M059J (cell line): ENCODE results near the gene GPNMB. TPM values are rescaled to one million over a fixed set of nuclear protein-coding genes. Genes with fewer than 3 reads are reported as not detected.
A peak's percentile ranks its signal among the peaks of the same experiment; 100 is the strongest.

Experiments
- DNase-seq: peaks from one replicate; pipeline ENCODE4 v3.0.0-alpha.2; 2012; ENCODE audit warnings: low read depth
- total RNA-seq: library from RNA; depleted of rRNA; stranded (reverse); fragments of >200 nt; shearing (Covaris generic); gene quantifications from 2 replicates; pipeline ENCODE4 v1.2.3, GENCODE V29; 2014

GPNMB gene
- total RNA-seq, 1 experiment from 2014 or later = 11.0 TPM

DNA sequence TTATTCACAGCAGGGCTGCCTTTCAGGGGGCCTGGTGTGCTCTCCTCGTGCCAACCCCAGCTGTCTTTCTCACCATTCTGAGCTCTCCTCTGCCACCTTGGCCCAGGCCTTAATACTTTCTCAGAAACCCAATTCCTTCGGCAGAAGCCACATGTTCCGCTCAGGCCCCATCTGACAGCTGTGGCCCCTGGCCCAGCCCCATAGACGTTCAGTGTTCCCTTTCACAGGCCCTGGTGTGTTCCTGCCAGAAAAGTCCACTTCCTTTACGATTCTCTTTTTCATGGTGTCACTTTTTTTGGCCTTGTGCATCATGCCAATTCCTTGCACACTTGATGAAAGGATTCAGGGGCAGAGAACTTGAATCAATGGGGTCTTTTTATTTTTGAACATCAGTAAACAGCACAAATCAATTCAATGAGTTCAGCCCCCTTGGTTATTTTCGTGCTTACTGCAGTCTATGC, 15.9 kb upstream of the GPNMB start:
- no peak for DNase-seq

DNA sequence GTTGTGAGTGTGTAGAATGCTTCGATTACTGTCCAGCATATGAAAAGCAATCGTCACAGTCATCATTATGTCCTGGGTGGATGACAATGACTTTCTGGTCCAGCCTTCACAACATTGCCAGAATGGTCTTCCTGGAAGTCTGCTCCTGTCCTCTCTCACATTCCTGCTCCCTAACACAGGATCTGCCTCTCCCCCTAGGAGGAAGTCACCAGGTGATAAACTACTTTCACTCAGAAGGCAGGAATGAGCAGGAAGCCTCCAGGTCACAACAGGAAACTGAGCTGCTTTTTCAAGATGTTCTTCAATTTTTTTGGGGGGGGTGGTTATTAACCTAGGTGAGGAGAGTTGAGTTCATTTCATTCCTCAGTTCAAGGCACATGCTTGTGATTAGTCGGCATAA, 13.6 kb upstream of the GPNMB start:
- DNase-seq = no peak

DNA sequence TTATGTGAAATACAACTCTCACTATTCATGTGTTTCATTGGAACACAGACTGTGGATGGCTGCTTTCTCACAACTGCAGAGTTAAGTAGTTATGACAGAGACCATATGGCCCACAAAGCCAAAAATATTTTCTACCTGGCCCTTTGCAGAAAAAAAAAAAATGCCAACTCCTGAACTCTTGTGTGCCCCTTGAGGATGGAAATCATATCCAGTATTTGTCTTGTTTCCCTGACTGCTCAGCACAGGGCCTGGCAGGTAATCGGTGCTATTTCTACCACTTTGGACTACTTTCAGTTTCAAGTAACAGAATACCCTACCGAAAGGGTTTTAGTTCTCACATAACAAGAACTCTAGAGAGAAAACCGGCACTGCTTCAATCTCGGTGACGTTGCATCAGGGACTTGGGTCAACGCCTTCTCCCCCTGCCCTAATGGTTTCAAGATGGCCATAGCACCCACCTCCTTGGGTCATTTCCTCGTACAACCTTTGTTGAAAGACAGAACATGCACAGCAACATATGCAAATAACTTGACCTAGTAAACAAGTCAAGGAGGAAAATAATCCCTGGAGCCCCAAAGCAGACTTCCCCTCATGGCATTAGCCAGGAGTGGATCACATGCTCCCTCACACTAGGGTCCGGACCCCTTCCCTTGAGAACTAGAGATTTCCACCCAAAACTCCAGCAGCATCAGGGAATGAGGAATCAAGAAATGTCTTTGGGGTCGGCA, 11.8 kb upstream of the GPNMB start:
- DNase-seq = peak; percentile 13

DNA sequence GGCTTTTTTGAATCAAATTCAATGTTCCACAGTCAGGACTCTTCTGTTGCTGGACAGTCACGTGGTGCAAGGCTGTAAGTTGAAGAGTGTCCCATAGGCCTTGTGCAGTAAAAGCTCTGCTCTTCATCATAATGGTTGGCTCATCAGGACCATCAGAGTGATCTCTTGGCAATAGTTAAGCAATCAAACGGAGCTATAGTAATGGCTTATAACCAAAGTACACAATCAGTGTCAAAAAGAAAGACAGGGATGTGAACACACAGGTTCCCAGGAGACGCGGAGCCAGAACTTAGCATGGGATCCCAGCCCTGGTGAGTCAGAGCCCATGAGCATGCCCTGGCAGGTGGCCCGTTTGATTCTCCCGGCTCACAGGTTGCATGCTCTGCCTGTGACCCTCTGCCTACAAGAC, 10.8 kb upstream of the GPNMB start:
- DNase-seq = peak; percentile 79

DNA sequence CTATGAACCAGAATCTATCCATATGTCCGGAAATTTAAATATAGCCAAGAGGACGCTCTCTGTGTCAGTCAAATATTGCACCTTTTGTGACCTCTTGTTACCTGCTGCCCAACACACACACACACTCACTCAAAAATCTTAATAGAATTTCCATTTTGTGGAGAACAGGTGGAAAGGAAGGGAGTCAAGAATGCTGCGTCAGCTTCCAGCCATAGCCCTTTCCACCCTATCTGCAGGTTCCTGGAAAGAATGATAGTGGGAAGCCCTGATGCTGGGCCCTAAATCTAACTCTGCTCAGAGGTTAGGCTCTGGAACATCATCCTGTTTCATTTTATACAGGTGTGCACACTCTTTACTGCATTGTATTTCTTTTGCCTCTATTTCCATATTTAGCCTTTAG, 9.6 kb upstream of the GPNMB start:
- DNase-seq = no peak

DNA sequence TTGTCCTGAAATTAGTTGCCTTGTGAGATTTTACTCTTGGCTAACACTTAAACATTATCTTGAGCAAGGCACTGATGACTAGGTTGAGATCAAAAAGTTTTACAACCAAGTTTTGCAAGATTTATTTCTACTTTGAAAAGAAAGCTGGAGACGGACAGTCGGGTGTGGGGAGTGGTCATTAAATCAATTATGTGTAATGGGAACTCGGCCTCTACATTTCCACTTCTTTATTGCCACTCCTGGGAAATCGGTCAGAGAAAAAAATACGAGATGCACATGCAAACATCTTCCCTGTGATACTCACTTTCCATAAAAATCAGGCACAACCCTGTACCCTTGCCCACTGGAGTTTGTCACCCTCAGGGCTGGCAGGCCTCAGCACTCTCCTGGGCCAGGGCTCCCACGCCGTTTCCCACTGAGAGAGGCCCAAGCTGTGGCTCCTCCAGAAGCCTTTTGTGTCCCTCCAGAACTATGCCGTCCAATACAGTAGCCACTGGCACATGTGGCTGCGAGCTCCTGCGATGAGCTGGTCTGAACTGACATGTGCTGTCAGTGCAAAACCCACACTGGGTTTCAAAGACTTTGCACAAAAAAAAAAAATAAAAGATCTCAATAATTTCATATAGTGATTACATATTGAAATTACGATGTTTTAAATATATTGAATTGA, 7.5 kb upstream of the GPNMB start:
- DNase-seq = no peak

DNA sequence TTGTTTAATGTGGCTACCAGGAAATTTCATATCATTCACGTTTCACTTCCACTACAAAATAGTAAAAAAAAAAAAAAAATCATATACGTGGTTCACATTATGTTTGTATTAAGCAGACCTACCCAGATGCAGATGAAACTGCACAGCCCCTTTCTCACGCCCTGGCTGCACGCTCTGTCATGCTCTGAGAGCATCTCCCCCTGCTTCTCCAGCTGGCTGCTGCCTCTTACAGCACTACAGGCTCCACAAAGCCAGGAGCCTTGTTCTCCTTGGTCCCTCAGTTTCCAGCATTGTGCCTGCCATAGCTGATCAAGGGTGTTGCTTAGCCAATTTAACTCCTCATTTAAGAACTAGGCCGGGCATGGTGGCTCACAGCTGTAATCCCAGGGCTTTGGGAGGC, 6.9 kb upstream of the GPNMB start:
- DNase-seq = no peak

DNA sequence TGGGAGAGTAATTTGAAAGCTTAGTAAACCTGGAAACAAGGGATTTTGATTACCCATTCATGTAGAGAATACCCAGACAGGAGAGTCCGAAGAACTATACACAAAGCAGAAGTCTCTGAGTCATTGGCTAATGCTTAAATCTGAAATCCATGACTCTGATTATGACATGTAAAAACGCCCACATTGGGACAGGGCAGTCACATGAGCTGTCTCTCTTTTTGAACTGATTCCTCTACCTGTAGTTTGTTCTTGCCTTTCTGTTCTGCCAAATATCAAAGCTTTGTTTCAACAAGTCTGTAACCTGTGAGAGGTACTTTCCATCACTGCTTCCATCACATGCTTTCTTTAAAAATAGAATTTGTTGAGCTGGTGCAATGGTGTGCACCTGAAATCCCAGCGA, 4.3 kb upstream of the GPNMB start:
- no peak for DNase-seq

DNA sequence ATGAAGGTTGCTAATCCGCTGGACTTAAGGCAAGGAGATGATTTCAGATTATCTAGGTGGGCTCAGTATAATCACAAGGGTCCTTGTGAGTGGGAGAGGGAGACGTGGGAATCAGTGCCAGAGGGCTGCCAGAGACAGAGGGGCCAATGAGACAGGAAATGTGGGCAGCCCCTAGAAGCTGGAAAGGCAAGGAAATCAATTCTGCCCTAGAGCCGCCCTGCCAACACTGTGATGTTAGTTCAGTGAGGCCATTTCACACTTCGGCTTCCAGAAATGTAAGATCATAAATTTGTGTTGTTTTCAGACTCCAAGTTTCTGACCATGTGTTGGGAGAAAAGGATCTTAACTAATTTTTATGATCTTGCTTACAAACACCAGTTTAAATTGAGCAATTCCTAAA, 3.6 kb upstream of the GPNMB start:
- no peak for DNase-seq

DNA sequence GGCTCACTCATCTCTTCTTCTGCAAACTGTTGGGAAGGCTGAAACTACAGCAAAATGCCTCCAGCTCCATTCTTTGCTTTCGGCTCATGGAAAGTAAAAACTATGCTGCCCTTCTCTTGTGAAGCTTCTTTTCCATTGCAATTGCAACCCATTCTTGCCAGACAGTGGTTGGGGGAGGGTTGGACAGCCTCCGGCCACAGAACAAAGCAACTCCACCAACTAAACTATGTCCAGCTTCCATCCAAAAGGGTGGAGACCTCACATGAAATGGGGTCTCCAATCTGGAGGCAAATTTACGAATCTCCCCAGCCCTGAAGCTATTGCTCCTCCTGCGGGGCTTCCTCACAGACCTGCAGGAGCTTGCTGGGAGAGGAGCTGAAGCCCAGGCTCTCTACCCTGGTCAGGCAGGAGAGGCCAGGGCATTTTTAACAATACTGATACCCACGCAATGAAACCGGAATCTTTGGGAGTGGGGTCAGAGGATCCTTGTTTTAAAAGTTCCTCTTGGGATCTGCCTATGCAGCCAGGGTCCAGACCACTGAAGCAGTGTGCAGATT, 549 bp downstream of the GPNMB start:
- no peak for DNase-seq

DNA sequence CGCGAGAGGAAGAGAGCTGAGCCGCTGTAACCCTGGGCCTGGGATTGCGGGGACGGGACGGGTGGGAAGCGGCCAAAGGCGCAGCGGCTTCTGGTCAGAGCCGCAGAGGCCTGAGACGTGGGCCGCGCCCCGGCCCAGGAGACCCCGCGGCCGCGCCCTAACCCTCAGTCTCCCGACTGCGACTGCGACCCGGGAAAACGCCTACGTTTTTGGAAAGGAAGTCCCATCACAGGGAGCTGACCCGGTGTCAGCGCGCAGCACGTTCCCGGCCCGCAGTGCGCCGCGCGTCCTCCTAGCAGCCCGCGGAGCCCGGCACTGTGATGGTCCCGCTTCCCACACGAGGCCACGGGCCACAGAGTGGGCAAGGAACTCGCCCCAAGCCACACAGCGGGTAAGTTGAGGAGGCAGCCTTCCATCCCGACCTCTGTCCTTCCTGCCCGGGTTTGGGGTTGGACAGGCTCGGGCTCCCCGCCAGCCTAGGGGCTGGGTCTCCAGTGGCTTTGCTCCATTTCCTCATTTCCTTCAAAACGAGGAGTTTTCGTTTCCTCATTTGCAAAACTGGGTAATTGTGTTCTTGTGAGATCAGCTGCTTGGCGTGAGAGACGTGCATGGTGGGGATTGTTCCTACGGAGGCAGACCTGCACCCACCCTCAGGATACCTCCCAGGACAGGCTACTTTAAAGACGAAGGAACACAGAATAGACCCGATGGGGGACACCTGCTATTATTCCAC, 1.2 kb downstream of the GPNMB start:
- DNase-seq = no peak

DNA sequence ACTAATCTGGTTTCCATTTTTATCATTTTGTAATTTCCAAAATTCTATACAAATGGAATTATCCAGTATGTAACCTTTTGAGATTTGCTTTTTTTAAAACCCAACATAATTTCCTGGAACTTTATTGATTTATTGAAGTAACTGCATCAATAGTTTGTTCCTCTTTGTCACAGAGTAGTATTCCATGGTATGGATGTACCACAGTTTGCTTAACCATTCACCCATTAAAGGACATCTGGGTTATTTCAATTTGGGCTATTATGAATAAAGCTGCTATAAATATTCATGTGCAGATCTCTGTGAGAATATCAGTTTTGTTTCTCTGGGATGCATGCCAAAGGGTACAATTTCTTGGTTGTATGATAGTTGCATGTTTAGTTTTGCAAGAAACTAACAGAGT, 2.9 kb downstream of the GPNMB start:
- DNase-seq = no peak

DNA sequence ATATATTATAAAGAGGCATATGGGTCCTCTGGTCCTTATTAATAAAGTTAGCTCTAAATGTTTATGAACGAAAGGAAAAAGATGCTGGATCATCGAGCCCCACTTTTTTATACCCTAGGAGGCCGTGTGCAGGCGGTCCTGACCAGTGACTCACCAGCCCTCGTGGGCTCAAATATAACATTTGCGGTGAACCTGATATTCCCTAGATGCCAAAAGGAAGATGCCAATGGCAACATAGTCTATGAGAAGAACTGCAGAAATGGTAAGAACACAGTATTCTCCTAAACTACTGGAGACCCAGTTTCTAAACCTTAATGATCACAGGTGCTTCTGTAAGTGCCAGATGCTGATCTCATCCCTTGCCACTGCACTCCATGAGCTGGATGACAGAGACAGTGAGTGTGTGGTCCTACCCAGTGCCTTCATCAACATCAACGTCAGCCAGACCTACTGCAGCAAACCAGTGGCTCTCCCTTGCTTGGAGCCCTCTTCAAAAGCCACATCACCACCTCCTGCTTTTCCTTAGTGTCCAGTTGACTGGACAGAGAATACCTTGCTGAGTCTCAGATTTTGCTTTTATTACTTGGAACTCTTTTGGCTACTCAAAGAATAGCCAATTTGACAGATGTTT, 7.6 kb downstream of the GPNMB start:
- peak; percentile 67 for DNase-seq

DNA sequence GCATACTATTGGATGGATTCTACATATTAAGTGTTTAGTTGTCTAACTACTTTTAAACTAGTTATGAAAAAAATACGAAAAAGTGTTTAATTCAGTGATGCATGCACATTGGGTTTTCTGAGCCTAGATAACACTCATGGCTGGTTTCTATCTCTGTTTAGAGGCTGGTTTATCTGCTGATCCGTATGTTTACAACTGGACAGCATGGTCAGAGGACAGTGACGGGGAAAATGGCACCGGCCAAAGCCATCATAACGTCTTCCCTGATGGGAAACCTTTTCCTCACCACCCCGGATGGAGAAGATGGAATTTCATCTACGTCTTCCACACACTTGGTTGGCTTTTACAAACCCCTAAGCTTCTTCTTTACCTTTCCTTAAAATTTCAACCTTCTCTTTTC, 10.2 kb downstream of the GPNMB start:
- no peak for DNase-seq

DNA sequence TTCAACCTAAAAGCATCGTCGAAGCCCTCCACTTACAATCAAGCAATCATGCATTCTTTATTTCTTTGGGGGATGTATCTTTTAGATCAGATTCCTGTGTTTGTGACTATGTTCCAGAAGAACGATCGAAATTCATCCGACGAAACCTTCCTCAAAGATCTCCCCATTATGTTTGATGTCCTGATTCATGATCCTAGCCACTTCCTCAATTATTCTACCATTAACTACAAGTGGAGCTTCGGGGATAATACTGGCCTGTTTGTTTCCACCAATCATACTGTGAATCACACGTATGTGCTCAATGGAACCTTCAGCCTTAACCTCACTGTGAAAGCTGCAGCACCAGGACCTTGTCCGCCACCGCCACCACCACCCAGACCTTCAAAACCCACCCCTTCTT, 13.8 kb downstream of the GPNMB start:
- DNase-seq = no peak

DNA sequence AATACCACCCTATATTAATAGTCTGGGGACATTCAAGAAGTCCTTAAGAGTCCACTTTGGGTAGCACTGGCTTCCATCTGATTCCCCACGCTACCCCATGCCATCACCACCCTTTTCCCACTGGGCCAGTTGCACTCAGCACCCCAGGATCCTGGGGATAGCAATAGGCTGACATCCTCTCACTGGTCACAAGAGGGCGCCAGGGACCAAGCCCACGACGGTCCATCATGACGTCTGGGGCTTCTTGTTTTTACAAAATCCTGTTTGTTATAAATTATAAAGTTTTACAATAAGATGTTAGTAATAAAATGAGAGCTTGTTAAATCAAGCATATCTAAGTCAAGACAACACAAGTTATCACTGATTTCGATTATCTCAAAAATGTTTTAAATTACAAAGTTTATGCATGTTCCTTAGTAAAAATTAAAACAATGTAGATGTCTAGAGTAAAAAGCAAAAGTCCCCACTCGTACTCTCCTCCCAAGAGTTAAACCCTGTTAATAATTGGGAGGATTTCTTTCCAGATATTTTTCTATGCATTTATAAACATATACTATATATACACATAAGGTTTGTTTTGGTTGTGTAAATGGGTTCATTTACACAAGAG, 15.4 kb downstream of the GPNMB start:
- peak; percentile 71 for DNase-seq

DNA sequence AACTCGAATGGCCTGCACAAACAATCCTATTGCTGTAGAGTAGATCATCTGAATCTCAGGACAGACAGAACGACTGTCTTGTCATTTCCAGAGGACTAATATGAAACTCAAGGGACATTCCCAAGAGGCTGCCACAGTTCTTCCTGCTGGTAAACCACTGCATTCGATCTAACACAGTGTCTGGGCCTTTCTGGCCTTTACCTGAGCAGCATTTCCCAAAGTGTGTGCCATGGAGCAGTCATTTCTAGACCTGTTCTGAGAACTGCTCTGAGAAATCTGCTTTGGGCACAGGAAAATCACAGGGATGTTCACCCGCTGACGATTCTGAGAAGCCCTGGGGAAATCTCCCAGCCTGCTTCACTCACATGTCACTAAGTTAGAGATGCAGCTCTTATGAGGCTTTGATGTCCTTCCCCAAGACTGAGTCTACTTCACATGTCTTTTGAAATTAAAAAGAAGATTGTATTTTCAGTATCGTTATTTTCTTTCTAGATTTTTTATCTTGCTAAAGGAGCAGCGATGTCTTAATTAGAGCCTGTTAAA, 18.4 kb downstream of the GPNMB start:
- DNase-seq = no peak

DNA sequence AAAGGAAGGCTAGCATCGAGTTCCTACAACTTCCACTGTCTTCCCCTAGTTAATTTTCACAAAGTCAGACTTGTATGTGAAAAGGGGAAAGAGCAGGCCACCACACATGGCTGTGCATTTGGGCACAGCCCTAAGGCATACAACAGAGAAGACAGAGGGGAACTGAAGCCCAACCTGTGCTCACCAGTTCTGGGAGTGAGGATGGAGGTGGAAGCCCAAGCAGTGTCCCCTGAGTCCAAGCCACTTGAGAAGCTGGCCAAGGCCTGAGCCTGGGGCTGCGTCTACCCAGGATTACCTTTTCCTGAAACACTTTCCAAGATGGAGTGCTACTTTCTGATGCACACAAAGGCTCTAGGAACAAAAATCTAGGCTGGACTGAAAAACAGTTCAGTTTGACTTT, 20.3 kb downstream of the GPNMB start:
- no peak for DNase-seq

DNA sequence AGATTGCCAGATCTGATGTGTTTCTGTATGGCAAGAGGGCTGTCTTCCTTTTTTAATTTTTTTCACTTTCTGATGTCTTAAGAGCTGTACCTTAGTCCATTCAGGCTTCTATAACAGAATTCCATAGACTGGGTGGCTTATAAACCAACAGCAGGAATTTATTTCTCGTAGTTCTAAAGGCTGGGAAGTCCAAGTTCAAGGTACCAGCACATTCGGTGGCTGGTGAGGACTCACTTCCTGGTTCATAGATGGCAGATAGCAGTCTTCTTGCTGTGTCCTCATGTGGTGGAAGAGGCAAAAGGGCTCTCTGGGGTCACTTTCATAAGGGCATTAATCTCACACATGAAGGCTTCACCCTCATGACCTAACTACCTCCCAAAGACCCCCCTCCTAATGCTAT, 20.8 kb downstream of the GPNMB start:
- DNase-seq = no peak

DNA sequence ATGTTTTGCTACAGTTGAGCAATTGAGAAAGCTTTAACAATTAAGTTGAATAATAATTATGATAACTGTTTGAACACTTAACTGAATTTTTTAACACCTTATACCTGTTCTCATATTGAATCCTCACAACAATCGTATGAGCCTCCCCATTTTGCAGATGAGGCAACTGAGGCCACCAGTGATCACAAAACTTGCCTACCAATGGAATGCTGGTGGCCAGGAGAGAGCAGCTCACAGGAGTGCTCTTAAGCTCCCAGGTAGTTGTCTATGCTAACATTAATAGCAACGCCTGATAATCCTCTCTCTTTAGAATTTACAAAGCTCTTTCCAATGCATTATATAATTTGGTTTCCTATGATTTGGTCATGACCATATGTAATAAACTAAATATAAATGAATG, 21.6 kb downstream of the GPNMB start:
- DNase-seq = no peak

DNA sequence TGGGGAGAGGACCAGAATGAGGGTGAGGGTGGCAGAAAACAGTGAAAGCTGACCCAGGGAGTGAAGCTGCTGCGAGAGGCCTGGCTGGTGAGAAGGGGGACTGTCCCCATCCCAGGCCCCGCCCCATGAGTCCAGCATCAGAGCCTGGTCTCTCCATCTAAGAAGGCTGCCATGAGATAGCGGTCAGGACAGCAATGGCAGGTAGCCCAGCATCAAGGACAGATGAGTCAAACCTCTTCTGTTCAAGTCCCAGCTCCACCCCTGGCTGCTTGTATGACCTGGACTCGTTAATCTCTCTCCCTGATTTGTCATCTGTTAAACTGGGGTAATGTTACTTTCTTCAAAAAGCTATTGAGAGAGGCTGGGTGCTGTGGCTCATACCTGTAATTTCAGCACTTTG, 22.2 kb downstream of the GPNMB start:
- DNase-seq = peak; percentile 70
